Activated naive CD4-positive, alpha-beta T cell treated with Interleukin-2 at 50 U/mL for 16 hours (primary cell): ENCODE results near the gene PGC.

Experiments
- DNase-seq: peaks from one replicate; pipeline ENCODE4 v3.0.0-alpha.2; 2020

The PGC gene

DNA sequence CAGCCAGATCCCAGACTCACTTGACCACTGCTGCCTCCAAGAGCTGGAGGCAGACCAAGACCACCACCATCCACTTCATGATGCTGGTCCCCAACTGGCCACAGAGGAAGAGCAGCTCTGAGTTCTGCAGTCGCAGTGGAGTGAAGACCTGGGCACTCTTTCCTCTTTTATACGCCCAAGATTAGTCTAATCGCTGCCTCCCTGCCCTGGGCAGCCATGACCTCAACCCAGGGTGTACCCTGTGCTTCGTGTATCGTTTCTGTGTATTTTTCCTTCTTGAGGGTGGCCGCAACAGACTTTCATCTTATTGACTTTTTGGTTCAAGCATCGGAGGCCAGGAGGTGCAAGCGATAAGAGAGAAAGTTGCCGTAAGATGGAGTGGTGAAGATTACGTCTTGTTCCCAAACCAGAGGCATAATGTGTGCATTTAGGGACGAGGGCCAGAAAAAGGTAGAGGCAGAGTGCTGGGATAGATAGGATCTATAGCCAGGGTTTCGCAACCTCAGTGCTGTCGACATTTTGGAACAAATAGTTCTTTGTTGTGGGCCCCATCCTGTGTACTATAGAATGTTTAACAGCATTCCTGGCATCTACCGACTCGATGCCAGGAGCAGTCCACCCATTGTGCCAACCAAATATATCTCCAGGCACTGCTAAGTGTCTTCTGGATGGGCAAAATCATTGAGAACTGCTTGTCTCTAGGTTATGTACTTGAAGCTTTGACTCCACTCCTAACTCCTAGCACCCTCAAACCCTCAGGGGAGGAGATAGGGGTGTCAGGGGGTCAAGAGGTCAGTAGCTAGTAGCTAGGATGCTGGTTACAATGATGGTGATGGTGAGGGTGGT lies at the start of gene PGC:
TSS of gene PGC (minus strand) at position 142 of the 846 bp plus-strand sequence. CDS start at position 79, 63 bp downstream.
- no peak for DNase-seq

DNA sequence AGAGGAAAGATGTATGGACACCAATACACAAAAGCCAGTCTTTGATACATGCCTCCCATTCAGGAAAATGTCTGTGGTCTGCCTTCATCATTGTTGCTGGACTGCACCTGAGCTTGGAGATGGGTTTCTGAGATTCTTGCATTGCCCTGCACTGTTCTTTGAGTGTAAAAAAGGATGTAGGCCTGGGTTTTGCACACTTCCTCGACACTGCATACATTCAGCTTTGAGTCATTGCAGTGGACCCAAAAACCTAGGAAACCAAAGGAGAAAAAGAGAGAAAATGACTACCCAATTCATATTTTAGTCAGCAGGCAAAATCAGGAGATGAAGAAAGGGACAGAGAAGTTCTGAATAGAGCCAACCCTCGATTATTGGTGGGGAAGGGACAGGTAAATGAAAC lies 49.3 kb upstream of the PGC start:
- no peak for DNase-seq

GRCh38 chr6:41791984-41792383 lies 44.8 kb upstream of the PGC start:
- no peak for DNase-seq

GRCh38 chr6:41791305-41791704 lies 44.1 kb upstream of the PGC start:
- DNase-seq, result no peak

GRCh38 chr6:41790045-41790444 lies 42.8 kb upstream of the PGC start:
- DNase-seq, result no peak

- no peak for DNase-seq
These were observed 42.2 kb upstream of the PGC start for GRCh38 chr6:41789390-41789724.

- DNase-seq, result peak; percentile 96
These were observed 40.2 kb upstream of the PGC start, which contains the start of gene TOMM6 for GRCh38 chr6:41787219-41787917. TOMM6 (plus strand) TSS chr6:41787694; CDS start chr6:41787698, 4 bp downstream.

- peak; percentile 90 for DNase-seq
These were observed 39.4 kb upstream of the PGC start for GRCh38 chr6:41786451-41787218.

- no peak for DNase-seq
These were observed 38.7 kb upstream of the PGC start for GRCh38 chr6:41785689-41786450.

DNA sequence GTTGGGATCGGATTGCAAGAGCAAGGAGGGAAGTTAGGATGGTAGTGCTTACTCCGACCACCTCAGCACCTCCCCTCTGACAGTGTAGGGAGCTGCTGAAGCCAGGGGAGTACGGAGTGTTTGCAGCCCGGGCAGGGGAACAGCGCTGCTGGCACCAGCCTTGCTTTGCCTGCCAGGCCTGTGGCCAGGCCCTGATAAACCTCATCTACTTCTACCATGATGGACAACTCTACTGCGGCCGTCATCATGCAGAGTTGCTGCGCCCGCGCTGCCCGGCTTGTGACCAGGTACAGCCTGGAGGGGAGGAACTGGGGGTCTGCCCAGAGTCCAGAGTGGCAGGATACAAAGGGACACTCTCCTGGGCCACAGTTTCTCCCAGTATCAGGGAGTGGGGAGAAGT lies 38.1 kb upstream of the PGC start:
- DNase-seq, result no peak

- DNase-seq, result no peak
These were observed 37.5 kb upstream of the PGC start for GRCh38 chr6:41784581-41785171.

DNA sequence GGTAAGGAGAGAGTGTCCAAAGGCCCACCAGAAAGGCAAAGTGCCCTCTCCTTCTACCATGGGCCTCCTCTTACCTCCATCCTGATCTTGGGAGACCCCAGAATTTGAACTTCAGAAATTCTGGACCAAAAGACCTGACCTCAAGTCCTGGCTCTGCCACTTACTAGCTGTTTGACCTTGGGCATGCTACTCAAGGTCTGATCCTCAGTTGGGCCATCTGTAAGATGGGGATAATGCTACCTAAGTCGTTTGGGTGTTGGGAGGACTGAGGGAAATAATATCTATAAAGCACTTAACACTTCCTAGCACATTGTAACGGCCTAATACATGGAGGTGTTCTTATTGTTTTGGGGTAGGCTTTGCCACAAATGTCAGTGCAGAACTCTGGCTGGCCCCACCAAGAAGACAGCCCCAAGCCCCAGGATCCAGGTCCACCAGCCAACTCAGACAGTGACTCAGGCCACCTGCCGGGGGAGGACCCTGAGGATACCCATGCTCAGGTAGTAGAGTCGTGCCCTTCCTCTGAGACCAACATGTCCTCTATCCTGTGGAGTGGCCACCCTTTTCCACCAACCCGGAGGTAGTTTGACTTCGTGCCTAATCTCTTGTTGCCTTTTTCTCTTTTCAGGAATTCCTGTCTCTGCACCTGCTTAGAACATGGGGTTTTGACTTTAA lies 36.0 kb upstream of the PGC start:
- DNase-seq, result no peak

DNA sequence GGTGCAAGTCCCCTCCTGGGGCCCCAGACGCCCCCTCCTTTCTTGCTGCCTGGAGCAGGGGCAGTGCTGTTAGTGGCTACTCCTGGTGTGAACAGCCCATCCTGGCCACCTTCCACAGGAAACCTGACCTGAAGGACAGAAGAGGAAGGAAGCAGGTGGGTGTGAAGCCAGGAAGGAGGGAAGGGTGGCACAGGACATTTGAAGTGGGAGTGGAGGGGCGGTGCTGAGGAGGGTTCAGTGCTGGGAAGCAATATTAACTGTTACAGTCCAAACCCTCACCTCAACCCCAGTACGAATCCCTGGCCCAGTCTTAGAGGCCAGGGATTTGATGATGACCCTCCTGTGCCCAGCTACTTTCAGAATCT lies 34.2 kb upstream of the PGC start:
- DNase-seq, result no peak

DNA sequence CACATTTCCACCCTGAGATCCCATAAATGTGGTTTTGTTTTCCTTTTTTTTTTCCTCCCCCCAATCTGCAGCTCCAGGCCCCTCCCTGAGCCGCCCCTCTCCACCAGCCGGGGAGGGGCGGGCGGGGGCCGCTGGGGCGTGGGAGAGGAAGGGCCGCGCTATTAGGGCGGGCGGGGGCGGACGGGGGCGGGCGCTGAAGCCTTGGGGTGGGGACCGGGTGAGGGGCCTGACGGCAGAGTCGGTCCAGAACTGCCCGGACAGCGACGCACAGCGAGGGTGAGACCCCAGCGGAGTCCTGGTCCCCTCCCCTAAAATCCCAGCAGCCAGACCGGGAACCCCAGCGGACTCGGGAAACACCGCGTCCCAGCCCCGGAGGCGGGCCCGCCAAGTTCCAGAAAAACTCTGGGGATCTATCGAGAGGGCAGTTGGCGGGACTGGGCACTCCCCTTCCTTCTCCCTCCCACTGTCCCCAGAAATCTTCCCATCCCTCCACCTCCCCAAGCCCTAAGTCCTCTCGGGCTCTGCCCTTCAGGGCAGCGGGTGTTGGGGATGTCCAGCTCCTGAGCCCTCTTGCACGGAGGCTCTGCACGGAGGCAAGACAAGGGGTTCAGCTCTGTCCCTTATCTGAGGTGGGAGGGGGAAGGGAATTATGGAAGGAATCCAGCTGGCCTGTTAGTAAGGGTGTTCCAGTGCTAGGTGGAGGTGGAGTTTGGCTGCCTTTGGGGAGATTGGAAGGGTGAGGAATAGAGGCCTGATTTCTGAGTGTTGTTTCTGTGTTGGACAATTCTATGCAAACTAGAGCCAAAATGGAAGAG lies 33.6 kb upstream of the PGC start, which contains the start of gene PRICKLE4:
TSS of gene PRICKLE4 (plus strand) at position 232 of the 815 bp plus-strand sequence. CDS start 2,692 bp downstream, outside the sequence.
- no peak for DNase-seq

- peak; percentile 99 for DNase-seq
These were observed 32.8 kb upstream of the PGC start, which contains the start of gene FRS3 for GRCh38 chr6:41779788-41780550. FRS3 (minus strand) TSS chr6:41779900; CDS start chr6:41776987, 2,913 bp downstream.

GRCh38 chr6:41779336-41779735 lies 32.1 kb upstream of the PGC start:
- no peak for DNase-seq

DNA sequence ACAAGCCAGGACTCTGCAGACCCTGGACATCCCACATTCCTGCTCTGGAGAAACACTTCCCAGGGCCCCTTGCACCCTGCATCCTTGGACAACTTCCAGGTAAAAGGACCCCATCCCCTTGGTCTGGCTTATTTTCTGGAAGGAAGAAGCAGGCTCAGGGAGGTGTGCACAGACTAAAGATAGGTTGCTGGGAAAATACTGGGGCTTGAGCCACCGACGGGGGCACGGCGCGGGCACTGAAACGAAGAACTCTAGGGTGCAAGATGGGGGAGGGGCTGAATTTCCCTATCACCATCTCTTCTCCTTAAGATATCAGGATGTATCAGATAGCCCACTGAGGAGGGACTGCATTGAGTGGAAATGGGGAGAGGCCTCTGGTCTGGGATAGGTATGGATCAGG lies 31.7 kb upstream of the PGC start:
- no peak for DNase-seq

- DNase-seq, result no peak
These were observed 30.5 kb upstream of the PGC start for GRCh38 chr6:41777551-41778285.

DNA sequence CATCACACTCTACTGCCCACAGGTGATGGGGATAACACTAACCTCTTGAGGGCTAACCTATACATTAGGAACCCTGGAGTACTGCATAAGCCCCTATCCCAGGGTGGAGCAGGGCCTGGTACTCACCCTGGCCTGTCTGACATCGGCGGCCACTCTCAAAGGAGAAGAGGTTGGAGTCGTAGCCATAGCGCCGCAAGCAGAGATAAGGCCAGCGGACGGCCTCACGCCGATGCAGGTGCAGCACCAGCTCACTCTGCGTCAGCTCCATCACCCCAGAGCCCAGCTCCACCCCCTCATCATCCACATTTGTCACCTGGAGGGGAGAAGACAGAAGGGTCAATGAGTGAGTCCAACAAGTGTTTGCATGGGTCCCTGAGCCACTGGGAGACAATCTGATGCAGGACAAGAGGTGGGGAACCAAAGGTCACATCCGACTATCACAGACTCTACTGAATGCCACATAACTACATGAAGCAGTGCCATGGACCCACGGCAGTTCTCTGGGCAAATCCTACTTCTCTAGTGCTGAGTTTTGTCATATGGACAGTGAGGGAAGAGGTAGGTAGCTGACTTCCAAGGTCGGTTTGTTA lies 28.2 kb upstream of the PGC start:
- DNase-seq, result no peak
